K562 (cell line): Measurements from ENCODE around the gene SHTN1. TPM values are rescaled to one million over a fixed set of nuclear protein-coding genes. Genes with fewer than 3 reads are reported as not detected.

Experiments used
- ATAC-seq: fragments of 200-7000 bp; cut with Tn5 transposase; 3 replicates; pipeline ENCODE4 v1.9.1; 2020; ENCODE audit warnings: moderate library complexity
- BruUV-seq: library from RNA; stranded (reverse); fragments of 400-500 nt; replicated peaks from 2 replicates; lab custom pipeline; 2021; lab: Mats Ljungman, UMichigan
- CTCF ChIA-PET: fragments of 300-600 bp; formaldehyde crosslinking; extraction: SDS; loops from one replicate; lab custom pipeline; 2021; ENCODE audit warnings: low intra/inter-chr PET ratio; lab: Yijun Ruan, JAX
- POLR2A ChIA-PET: fragments of 300-600, 350-650 bp; sonication (Branson Sonifier 250); formaldehyde crosslinking; extraction: SDS; loops from one replicate; lab custom pipeline; 2021; ENCODE audit warnings: antibody characterized with exemption, inconsistent platforms; lab: Yijun Ruan, JAX
- DNase-seq, 4 experiments: peaks; one replicate each; pipeline versions ENCODE4 v3.0.0 to v3.0.0-alpha.2; 2011 to 2018; ENCODE audit warnings: low spot score in 3 of 4, mixed read lengths in 3 of 4; ENCODE audit errors: extremely low read depth in 1 of 4
- FAIRE-seq: peaks from 2 replicates; lab custom pipeline; 2011; peaks lifted over from hg19 to GRCh38; lab: Jason Lieb, UNC
- H2AFZ ChIP-seq: 2 replicates; pipeline ENCODE4 v1.6.0; 2011; ENCODE audit warnings: low read depth, low read length, control low read depth, inconsistent platforms
- H3K27ac ChIP-seq: fragments of 200-600 bp; 3 replicates; pipeline ENCODE4 v1.8.0; 2011; ENCODE audit warnings: low read depth, mild to moderate bottlenecking, control low read depth, inconsistent platforms, low read length, moderate library complexity, mixed read lengths; ENCODE audit errors: extremely low read depth
- H3K27me3 ChIP-seq, 2 experiments: fragments of 300-600 bp in 1 of 2; 2 replicates in 1 of 2; 3 replicates in 1 of 2; pipeline versions ENCODE4 v1.6.0 to v1.8.0; 2011; ENCODE audit warnings: inconsistent platforms in 2 of 2, low read length in 2 of 2, mild to moderate bottlenecking in 1 of 2, mixed read lengths in 1 of 2, moderate library complexity in 1 of 2; ENCODE audit not compliant: control insufficient read depth in 2 of 2, insufficient read depth in 2 of 2
- H3K36me3 ChIP-seq: fragments of 300-600 bp; 3 replicates; pipeline ENCODE4 v1.8.0; 2011; ENCODE audit warnings: mild to moderate bottlenecking, low read length, inconsistent platforms; ENCODE audit not compliant: control insufficient read depth, insufficient read depth
- H3K4me1 ChIP-seq, 2 experiments: fragments of 200-600 bp in 1 of 2; replicated peaks in 1 of 2; 2 replicates in 1 of 2; 3 replicates in 1 of 2; pipeline versions ENCODE4 v1.5.1 to v1.8.0; 2011; ENCODE audit warnings: inconsistent platforms in 2 of 2, low read length in 2 of 2, mild to moderate bottlenecking in 1 of 2, mixed read lengths in 1 of 2, moderate library complexity in 1 of 2; ENCODE audit not compliant: control insufficient read depth in 2 of 2, insufficient read depth in 2 of 2
- H3K4me2 ChIP-seq: 2 replicates; pipeline ENCODE4 v1.6.1; 2011; ENCODE audit warnings: low read length, control low read depth, inconsistent platforms, mixed read lengths; ENCODE audit not compliant: insufficient read depth
- H3K4me3 ChIP-seq: fragments of 200-600 bp; sonication (generic), shearing (Covaris generic); 2 replicates; pipeline ENCODE4 v1.5.1; 2016; ENCODE audit warnings: control low read depth, inconsistent platforms
- H3K79me2 ChIP-seq: fragments of 200-600 bp; 3 replicates; pipeline ENCODE4 v1.8.0; 2011; ENCODE audit warnings: low read length, inconsistent platforms; ENCODE audit not compliant: control insufficient read depth, insufficient read depth
- H3K9ac ChIP-seq, 2 experiments: 2 replicates each; pipeline versions ENCODE4 v1.6.0 to v1.6.1; 2011; ENCODE audit warnings: low read depth in 2 of 2, low read length in 2 of 2, control low read depth in 1 of 2, inconsistent platforms in 1 of 2, mild to moderate bottlenecking in 1 of 2, mixed read lengths in 1 of 2; ENCODE audit not compliant: insufficient read depth in 1 of 2
- H3K9me1 ChIP-seq: one replicate; pipeline ENCODE4 v1.6.0; 2011; ENCODE audit warnings: inconsistent platforms, mild to moderate bottlenecking, low read length, moderate library complexity; ENCODE audit not compliant: control insufficient read depth, insufficient read depth
- H3K9me3 ChIP-seq: replicated peaks from 2 replicates; pipeline ENCODE4 v1.5.1; 2011; ENCODE audit warnings: low read depth, low read length, inconsistent platforms; ENCODE audit not compliant: control insufficient read depth, insufficient read depth
- H4K20me1 ChIP-seq: replicated peaks from 2 replicates; pipeline ENCODE4 v1.6.1; 2011; ENCODE audit warnings: low read length, inconsistent platforms, mixed read lengths; ENCODE audit not compliant: control insufficient read depth, insufficient read depth
- C11orf30 ChIP-seq: fragments of 450-650 bp; IDR thresholded peaks from 2 replicates; pipeline ENCODE4 v1.6.1; 2016; ENCODE audit warnings: low read depth, mild to moderate bottlenecking
- HEY1 ChIP-seq: fragments of 250-450 bp; sonication (Bioruptor Pico); IDR thresholded peaks from 2 replicates; pipeline ENCODE4 v1.5.0; 2020; ENCODE audit warnings: mild to moderate bottlenecking, moderate library complexity, borderline replicate concordance
- LARP7 ChIP-seq: fragments of 450-650 bp; IDR thresholded peaks from 2 replicates; pipeline ENCODE4 v1.6.1; 2016
- NR2C1 ChIP-seq, 2 experiments: fragments of 450-650 bp; IDR thresholded peaks; 2 replicates each; pipeline ENCODE4 v1.6.1; 2017; ENCODE audit warnings: mild to moderate bottlenecking in 2 of 2, antibody characterized with exemption in 1 of 2, inconsistent platforms in 1 of 2, missing compliant biosample characterization in 1 of 2, missing genetic modification characterization in 1 of 2
- NR2F6 ChIP-seq: fragments of 450-650 bp; formaldehyde crosslinking; IDR thresholded peaks from 2 replicates; pipeline ENCODE4 v1.4.0; 2020; ENCODE audit warnings: mild to moderate bottlenecking
- ZFP36 ChIP-seq: fragments of 150-350 bp; IDR thresholded peaks from 2 replicates; pipeline ENCODE4 v1.6.1; 2018; ENCODE audit warnings: low read length, low read depth; ENCODE audit not compliant: partially characterized antibody
- ZNF165 ChIP-seq: fragments of 250-450 bp; sonication (Bioruptor Pico); IDR thresholded peaks from 2 replicates; pipeline ENCODE4 v1.4.0; 2020; ENCODE audit warnings: borderline replicate concordance
- ZNF707 ChIP-seq: fragments of 250-450 bp; sonication (Bioruptor Pico); conservative IDR thresholded peaks from 2 replicates; pipeline ENCODE4 v1.8.0; 2022; ENCODE audit warnings: inconsistent platforms, mild to moderate bottlenecking, moderate library complexity
- ZSCAN32 ChIP-seq: fragments of 450-650 bp; formaldehyde crosslinking; IDR thresholded peaks from 2 replicates; pipeline ENCODE4 v1.4.0; 2020; ENCODE audit warnings: mild to moderate bottlenecking, moderate library complexity
- WGBS: fragments of 100-300 bp; shearing (Covaris generic); methylation state at CpG from one replicate; pipeline ENCODE4 v1.1.6; 2016; ENCODE audit warnings: low coverage, mixed read lengths; ENCODE audit not compliant: insufficient coverage; ENCODE audit errors: missing lambda C conversion rate; 5-methylcytosine and 5-hydroxymethylcytosine counted together
- in situ Hi-C: fragments of 300-500 bp; cut with MboI; formaldehyde crosslinking; loops from 4 replicates; pipeline ENCODE4 v1.15.0; 2018; ENCODE audit warnings: inconsistent platforms, mixed read lengths
- intact Hi-C: fragments of 100-400 bp; cut with micrococcal nuclease; formaldehyde crosslinking; loops from 2 replicates; pipeline ENCODE4 v1.14.2; 2022
- polyA plus RNA-seq, 8 experiments: library from polyadenylated mRNA; depleted of rRNA in 4 of 8; stranded (reverse) in 5 of 8; unstranded in 3 of 8; fragments of >200 nt; fragmentation: Nextera tagmentation in 2 of 8; fragmentation: Illumina TruSeq in 1 of 8; extraction: Ambion mirVana in 2 of 8; extraction: Trizol in 1 of 8; gene quantifications; 2 replicates each; pipeline versions ENCODE4 v1.2.1 to v1.2.3, GENCODE V29; 2011 to 2014; ENCODE audit warnings: inconsistent platforms in 1 of 8, missing spikeins in 1 of 8
- total RNA-seq, 7 experiments: library from RNA; depleted of rRNA in 6 of 7; stranded (reverse); fragments of >200 nt in 6 of 7; fragmentation: Illumina TruSeq in 2 of 7; extraction: Trizol in 2 of 7; gene quantifications; 2 replicates each; pipeline versions ENCODE4 v1.2.1 to v1.2.3, GENCODE V29; 2011 to 2021; ENCODE audit warnings: low replicate concordance in 1 of 7
- TF ChIP-seq, protein P1 (sequence below): fragments of 450-650 bp; formaldehyde crosslinking; IDR thresholded peaks from 2 replicates; pipeline ENCODE4 v1.4.0; 2020; ENCODE audit warnings: mild to moderate bottlenecking, moderate library complexity
- TF ChIP-seq, protein P2 (sequence below), 2 experiments: fragments of 150-350 bp in 1 of 2; IDR thresholded peaks; 2 replicates each; pipeline ENCODE4 v1.6.1; 2012 to 2016; ENCODE audit warnings: low read depth in 2 of 2, low read length in 2 of 2, mild to moderate bottlenecking in 1 of 2, moderate library complexity in 1 of 2

The SHTN1 gene
- total and polyA plus RNA-seq, 9 of the 15 experiments (the other 6 are each of a cell fraction or from before 2014, with no cell fraction given) = 5.4 to 21.3 (median 13.3) TPM

DNA sequence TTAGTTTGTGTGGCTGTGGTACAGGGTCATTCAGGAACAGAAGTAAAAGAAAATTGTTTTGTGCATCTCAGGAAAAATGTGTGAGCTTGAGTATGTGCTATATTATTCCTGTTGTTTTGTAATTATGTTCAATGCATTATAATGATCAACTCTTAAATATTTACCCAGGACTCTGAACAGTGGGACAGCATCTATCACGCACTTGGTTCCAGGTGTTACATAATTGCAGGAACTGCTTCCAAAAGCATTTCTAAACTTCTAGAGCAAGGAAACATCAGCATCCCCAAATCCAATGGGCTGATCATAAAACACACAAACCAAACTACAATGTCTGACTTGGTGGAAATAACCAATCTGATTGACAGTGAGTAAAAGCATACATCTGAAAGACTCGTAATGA is 129.1 kb downstream of the SHTN1 start:
- Histone ChIP-seq H3K27me3 (no peaks in the 10 kb centered on the region), H3K9ac (no peak overlapping the region), H3K4me2 (no peak overlapping the region), H3K79me2 (no peaks in the 10 kb centered on the region), H4K20me1 (no peaks in the 10 kb centered on the region), H3K27ac (no peak overlapping the region), H3K4me1 (no peaks in the 10 kb centered on the region), H3K36me3 (no peaks in the 10 kb centered on the region), H3K4me3 (no peak overlapping the region), H2AFZ (no peak overlapping the region), H3K9me3 (no peaks in the 10 kb centered on the region), H3K9me1 (no peaks in the 10 kb centered on the region)
- 0% methylated on average over 2 of the region's 2 CpGs for WGBS
- TF ChIP-seq, protein P1, sequence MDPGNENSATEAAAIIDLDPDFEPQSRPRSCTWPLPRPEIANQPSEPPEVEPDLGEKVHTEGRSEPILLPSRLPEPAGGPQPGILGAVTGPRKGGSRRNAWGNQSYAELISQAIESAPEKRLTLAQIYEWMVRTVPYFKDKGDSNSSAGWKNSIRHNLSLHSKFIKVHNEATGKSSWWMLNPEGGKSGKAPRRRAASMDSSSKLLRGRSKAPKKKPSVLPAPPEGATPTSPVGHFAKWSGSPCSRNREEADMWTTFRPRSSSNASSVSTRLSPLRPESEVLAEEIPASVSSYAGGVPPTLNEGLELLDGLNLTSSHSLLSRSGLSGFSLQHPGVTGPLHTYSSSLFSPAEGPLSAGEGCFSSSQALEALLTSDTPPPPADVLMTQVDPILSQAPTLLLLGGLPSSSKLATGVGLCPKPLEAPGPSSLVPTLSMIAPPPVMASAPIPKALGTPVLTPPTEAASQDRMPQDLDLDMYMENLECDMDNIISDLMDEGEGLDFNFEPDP = no peak
- ChIA-PET POLR2A (interaction anchor here (0.6 kb wide), 1 partner anchor 53 kb away, joined by 3 read pairs; no protein-coding TSS in a partner anchor), CTCF (no interaction called here)
- DNase-seq (no peak), ATAC-seq (no peak), FAIRE-seq (no peak)
- in situ Hi-C loops = no loop called here
- intact Hi-C loops = no loop called here
- no TSS peak for BruUV-seq

- intact Hi-C loops (no loop called here), in situ Hi-C loops (no loop called here)
- ChIA-PET POLR2A (no interaction called here), CTCF (no interaction called here)
- FAIRE-seq = no peak
- no TSS peak for BruUV-seq
- Histone ChIP-seq H3K4me3 (no peak overlapping the region), H4K20me1 (no peaks in the 10 kb centered on the region), H3K79me2 (no peaks in the 10 kb centered on the region), H3K9me3 (no peaks in the 10 kb centered on the region), H3K9ac (no peak overlapping the region), H3K9me1 (no peaks in the 10 kb centered on the region), H3K36me3 (no peaks in the 10 kb centered on the region), H3K4me2 (no peak overlapping the region), H3K27ac (no peak overlapping the region), H3K27me3 (no peaks in the 10 kb centered on the region; a peak in 1 of 5 replicates), H2AFZ (no peak overlapping the region), H3K4me1 (no peaks in the 10 kb centered on the region)
- no peak for DNase-seq
- no peak for ATAC-seq
- WGBS = 0% methylated on average over 2 of the region's 2 CpGs
- TF ChIP-seq ZNF165 (CRISPR knock-in tag) (no peak), ZFP36 (no peak), LARP7 (no peak), NR2F6 (no peak), C11orf30 (no peak), NR2C1 (IDR thresholded peaks at IDR 0.05) (no peak), NR2C1 (tag; IDR thresholded peaks at IDR 0.05) (no peak), ZNF707 (no peak), HEY1 (no peak), ZSCAN32 (no peak)
- TF ChIP-seq, protein P2, sequence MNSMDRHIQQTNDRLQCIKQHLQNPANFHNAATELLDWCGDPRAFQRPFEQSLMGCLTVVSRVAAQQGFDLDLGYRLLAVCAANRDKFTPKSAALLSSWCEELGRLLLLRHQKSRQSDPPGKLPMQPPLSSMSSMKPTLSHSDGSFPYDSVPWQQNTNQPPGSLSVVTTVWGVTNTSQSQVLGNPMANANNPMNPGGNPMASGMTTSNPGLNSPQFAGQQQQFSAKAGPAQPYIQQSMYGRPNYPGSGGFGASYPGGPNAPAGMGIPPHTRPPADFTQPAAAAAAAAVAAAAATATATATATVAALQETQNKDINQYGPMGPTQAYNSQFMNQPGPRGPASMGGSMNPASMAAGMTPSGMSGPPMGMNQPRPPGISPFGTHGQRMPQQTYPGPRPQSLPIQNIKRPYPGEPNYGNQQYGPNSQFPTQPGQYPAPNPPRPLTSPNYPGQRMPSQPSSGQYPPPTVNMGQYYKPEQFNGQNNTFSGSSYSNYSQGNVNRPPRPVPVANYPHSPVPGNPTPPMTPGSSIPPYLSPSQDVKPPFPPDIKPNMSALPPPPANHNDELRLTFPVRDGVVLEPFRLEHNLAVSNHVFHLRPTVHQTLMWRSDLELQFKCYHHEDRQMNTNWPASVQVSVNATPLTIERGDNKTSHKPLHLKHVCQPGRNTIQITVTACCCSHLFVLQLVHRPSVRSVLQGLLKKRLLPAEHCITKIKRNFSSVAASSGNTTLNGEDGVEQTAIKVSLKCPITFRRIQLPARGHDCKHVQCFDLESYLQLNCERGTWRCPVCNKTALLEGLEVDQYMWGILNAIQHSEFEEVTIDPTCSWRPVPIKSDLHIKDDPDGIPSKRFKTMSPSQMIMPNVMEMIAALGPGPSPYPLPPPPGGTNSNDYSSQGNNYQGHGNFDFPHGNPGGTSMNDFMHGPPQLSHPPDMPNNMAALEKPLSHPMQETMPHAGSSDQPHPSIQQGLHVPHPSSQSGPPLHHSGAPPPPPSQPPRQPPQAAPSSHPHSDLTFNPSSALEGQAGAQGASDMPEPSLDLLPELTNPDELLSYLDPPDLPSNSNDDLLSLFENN (IDR thresholded peaks at IDR 0.05; ENCODE audit: low read depth in 2 of 2, low read length in 2 of 2) = no peak
Measured at GRCh38 chr10:116873134-116873533, 131.9 kb downstream of the SHTN1 start.
